Measurements from ENCODE around the gene ACSM5. TPM values are rescaled to one million over a fixed set of nuclear protein-coding genes. Genes with fewer than 3 reads are reported as not detected.

ACSM5 gene
- not detected for polyA plus RNA-seq (2013, experiment 1 of 2)
- not detected for polyA plus RNA-seq (2013, experiment 2 of 2)

GRCh38 chr16:20409398-20410120 lies at the start of gene ACSM5:
TSS of gene ACSM5 (plus strand) at chr16:20409534. CDS start at chr16:20411485, 1,951 bp downstream.
- Histone ChIP-seq H4K5ac (ENCODE audit: low read length) (no peak within 1 kb of the TSS), H3K18ac (ENCODE audit: low read length) (peak within 1 kb of the TSS; percentile 64), H4K8ac (ENCODE audit: low read depth, low read length) (peak within 1 kb of the TSS; percentile 1), H3K79me2 (ENCODE audit: control insufficient read depth, insufficient read depth, low read length) (no peaks in the 10 kb centered on the region), H3K36me3 (ENCODE audit: control insufficient read depth, insufficient read depth, low read length) (no peaks in the 10 kb centered on the region), H2BK5ac (ENCODE audit: low read length) (no peak within 1 kb of the TSS), H3K4me2 (ENCODE audit: low read length) (no peak within 1 kb of the TSS), H3K79me1 (ENCODE audit: low read length) (no peaks in the 10 kb centered on the region), H3K9ac (ENCODE audit: low read length) (no peak within 1 kb of the TSS), H3K27ac (ENCODE audit: low read depth, low read length) (no peak within 1 kb of the TSS), H3K56ac (ENCODE audit: low read length) (peak within 1 kb of the TSS; percentile 49), H2BK15ac (replicated peaks; ENCODE audit: low read depth) (no peak within 1 kb of the TSS), H2AK5ac (ENCODE audit: low read length) (no peak within 1 kb of the TSS), H3K4me1 (ENCODE audit: control insufficient read depth, low read depth, low read length) (peaks cover 3% of the 10 kb centered on the region), H3K4ac (ENCODE audit: low read depth, low read length) (no peak within 1 kb of the TSS), H3K23ac (ENCODE audit: low read length) (no peak within 1 kb of the TSS), H3K4me3 (ENCODE audit: low read length) (no peak within 1 kb of the TSS), H2BK120ac (ENCODE audit: low read depth, low read length) (no peak within 1 kb of the TSS), H3K27me3 (ENCODE audit: insufficient read depth, low read length, poor library complexity) (no peaks in the 10 kb centered on the region)
- WGBS (ENCODE audit: extremely low coverage, insufficient coverage, low lambda C conversion rate): no CpG with 5 or more reads among the region's 6 CpGs
- DNase-seq: peak; percentile 49

- Histone ChIP-seq H4K8ac (ENCODE audit: low read depth, low read length) (no peak overlapping the region), H3K27me3 (ENCODE audit: insufficient read depth, low read length, poor library complexity) (no peaks in the 10 kb centered on the region), H3K56ac (ENCODE audit: low read length) (no peak overlapping the region), H2BK5ac (ENCODE audit: low read length) (no peak overlapping the region), H2BK15ac (replicated peaks; ENCODE audit: low read depth) (no peak overlapping the region), H3K79me2 (ENCODE audit: control insufficient read depth, insufficient read depth, low read length) (no peaks in the 10 kb centered on the region), H3K4me1 (ENCODE audit: control insufficient read depth, low read depth, low read length) (no peaks in the 10 kb centered on the region), H3K23ac (ENCODE audit: low read length) (no peak overlapping the region), H3K4ac (ENCODE audit: low read depth, low read length) (no peak overlapping the region), H3K18ac (ENCODE audit: low read length) (no peak overlapping the region), H2AK5ac (ENCODE audit: low read length) (no peak overlapping the region), H3K4me3 (ENCODE audit: low read length) (no peak overlapping the region), H3K79me1 (ENCODE audit: low read length) (no peaks in the 10 kb centered on the region), H4K5ac (ENCODE audit: low read length) (no peak overlapping the region), H3K27ac (ENCODE audit: low read depth, low read length) (no peak overlapping the region), H3K36me3 (ENCODE audit: control insufficient read depth, insufficient read depth, low read length) (no peaks in the 10 kb centered on the region), H3K4me2 (ENCODE audit: low read length) (no peak overlapping the region), H3K9ac (ENCODE audit: low read length) (no peak overlapping the region), H2BK120ac (ENCODE audit: low read depth, low read length) (no peak overlapping the region)
- DNase-seq: peak; percentile 48
- WGBS (ENCODE audit: extremely low coverage, insufficient coverage, low lambda C conversion rate): no CpG with 5 or more reads among the region's 2 CpGs
These were observed 49.3 kb upstream of the ACSM5 start for GRCh38 chr16:20359997-20360396.

GRCh38 chr16:20363191-20363590 lies 46.1 kb upstream of the ACSM5 start:
- no peaks in the 10 kb centered on the region for H3K27me3 ChIP-seq (ENCODE audit: insufficient read depth, low read length, poor library complexity)
- H3K18ac ChIP-seq (ENCODE audit: low read length): no peak overlapping the region
- no peaks in the 10 kb centered on the region for H3K79me2 ChIP-seq (ENCODE audit: control insufficient read depth, insufficient read depth, low read length)
- H3K4me1 ChIP-seq (ENCODE audit: control insufficient read depth, low read depth, low read length): no peaks in the 10 kb centered on the region
- H4K5ac ChIP-seq (ENCODE audit: low read length): no peak overlapping the region
- H3K27ac ChIP-seq (ENCODE audit: low read depth, low read length): no peak overlapping the region
- no peak overlapping the region for H3K4me3 ChIP-seq (ENCODE audit: low read length)
- H3K79me1 ChIP-seq (ENCODE audit: low read length): no peaks in the 10 kb centered on the region
- no peak overlapping the region for H3K56ac ChIP-seq (ENCODE audit: low read length)
- no peak overlapping the region for H3K9ac ChIP-seq (ENCODE audit: low read length)
- H2AK5ac ChIP-seq (ENCODE audit: low read length): no peak overlapping the region
- no peak for DNase-seq
- no CpG with 5 or more reads among the region's 2 CpGs for WGBS (ENCODE audit: extremely low coverage, insufficient coverage, low lambda C conversion rate)
- H2BK15ac ChIP-seq (replicated peaks; ENCODE audit: low read depth): no peak overlapping the region
- H3K4me2 ChIP-seq (ENCODE audit: low read length): no peak overlapping the region
- no peak overlapping the region for H3K23ac ChIP-seq (ENCODE audit: low read length)
- no peak overlapping the region for H2BK5ac ChIP-seq (ENCODE audit: low read length)
- H3K36me3 ChIP-seq (ENCODE audit: control insufficient read depth, insufficient read depth, low read length): no peaks in the 10 kb centered on the region
- H4K8ac ChIP-seq (ENCODE audit: low read depth, low read length): no peak overlapping the region
- H2BK120ac ChIP-seq (ENCODE audit: low read depth, low read length): no peak overlapping the region
- no peak overlapping the region for H3K4ac ChIP-seq (ENCODE audit: low read depth, low read length)

GRCh38 chr16:20364051-20364450 lies 45.3 kb upstream of the ACSM5 start:
- Histone ChIP-seq H2BK5ac (ENCODE audit: low read length) (no peak overlapping the region), H3K56ac (ENCODE audit: low read length) (no peak overlapping the region), H3K4me3 (ENCODE audit: low read length) (no peak overlapping the region), H2BK15ac (replicated peaks; ENCODE audit: low read depth) (no peak overlapping the region), H2BK120ac (ENCODE audit: low read depth, low read length) (no peak overlapping the region), H3K4me1 (ENCODE audit: control insufficient read depth, low read depth, low read length) (no peaks in the 10 kb centered on the region), H3K4me2 (ENCODE audit: low read length) (no peak overlapping the region), H3K27me3 (ENCODE audit: insufficient read depth, low read length, poor library complexity) (no peaks in the 10 kb centered on the region), H3K27ac (ENCODE audit: low read depth, low read length) (no peak overlapping the region), H3K18ac (ENCODE audit: low read length) (no peak overlapping the region), H3K4ac (ENCODE audit: low read depth, low read length) (no peak overlapping the region), H3K9ac (ENCODE audit: low read length) (no peak overlapping the region), H3K23ac (ENCODE audit: low read length) (no peak overlapping the region), H4K5ac (ENCODE audit: low read length) (no peak overlapping the region), H3K36me3 (ENCODE audit: control insufficient read depth, insufficient read depth, low read length) (no peaks in the 10 kb centered on the region), H4K8ac (ENCODE audit: low read depth, low read length) (no peak overlapping the region), H3K79me2 (ENCODE audit: control insufficient read depth, insufficient read depth, low read length) (no peaks in the 10 kb centered on the region), H3K79me1 (ENCODE audit: low read length) (no peaks in the 10 kb centered on the region), H2AK5ac (ENCODE audit: low read length) (no peak overlapping the region)
- no CpG with 5 or more reads among the region's 3 CpGs for WGBS (ENCODE audit: extremely low coverage, insufficient coverage, low lambda C conversion rate)
- no peak for DNase-seq

- Histone ChIP-seq H3K27ac (ENCODE audit: low read depth, low read length) (no peak overlapping the region), H3K4me2 (ENCODE audit: low read length) (no peak overlapping the region), H3K23ac (ENCODE audit: low read length) (no peak overlapping the region), H3K79me1 (ENCODE audit: low read length) (no peaks in the 10 kb centered on the region), H3K4me1 (ENCODE audit: control insufficient read depth, low read depth, low read length) (no peaks in the 10 kb centered on the region), H2BK5ac (ENCODE audit: low read length) (no peak overlapping the region), H3K36me3 (ENCODE audit: control insufficient read depth, insufficient read depth, low read length) (no peaks in the 10 kb centered on the region), H3K4ac (ENCODE audit: low read depth, low read length) (no peak overlapping the region), H3K4me3 (ENCODE audit: low read length) (no peak overlapping the region), H4K5ac (ENCODE audit: low read length) (no peak overlapping the region), H3K27me3 (ENCODE audit: insufficient read depth, low read length, poor library complexity) (no peaks in the 10 kb centered on the region), H2BK15ac (replicated peaks; ENCODE audit: low read depth) (no peak overlapping the region), H4K8ac (ENCODE audit: low read depth, low read length) (no peak overlapping the region), H2AK5ac (ENCODE audit: low read length) (no peak overlapping the region), H3K56ac (ENCODE audit: low read length) (no peak overlapping the region), H3K18ac (ENCODE audit: low read length) (no peak overlapping the region), H3K79me2 (ENCODE audit: control insufficient read depth, insufficient read depth, low read length) (no peaks in the 10 kb centered on the region), H2BK120ac (ENCODE audit: low read depth, low read length) (no peak overlapping the region), H3K9ac (ENCODE audit: low read length) (no peak overlapping the region)
- no CpG with 5 or more reads among the region's 9 CpGs for WGBS (ENCODE audit: extremely low coverage, insufficient coverage, low lambda C conversion rate)
- no peak for DNase-seq
These were observed 39.8 kb upstream of the ACSM5 start for GRCh38 chr16:20369452-20370054.

All from mesendoderm (in vitro differentiated cells).